ENCODE measurements around the gene PIH1D1. TPM values are rescaled to one million over a fixed set of nuclear protein-coding genes. Genes with fewer than 3 reads are reported as not detected.

The PIH1D1 gene
- total and polyA plus RNA-seq, 10 of the 15 experiments (the other 5 are each of a cell fraction or from before 2014, with no cell fraction given): 16.1 to 153 (median 106) TPM

GRCh38 chr19:49453757-49454240, 2.2 kb upstream of the PIH1D1 start:
- peaks cover 25% of the 10 kb centered on the region for H3K4me1 ChIP-seq (ENCODE audit: control insufficient read depth, insufficient read depth, low read length)
- intact Hi-C loops (cut with micrococcal nuclease; ENCODE audit: unreplicated experiment): loop anchor here (5.0 kb wide), 1 partner anchor 121 kb away; no protein-coding TSS in a partner anchor
- ChIA-PET CTCF (interaction anchor here (0.6 to 5.1 kb wide), 5 partner anchors 16 to 62 kb away, joined by 3 to 46 read pairs (median 5); partner anchors contain the start of gene FLT3LG), SMC1A (ENCODE audit: uncharacterized antibody, unreplicated experiment) (interaction anchor here (1.0 to 9.0 kb wide), 2 partner anchors 16 to 20 kb away, joined by 6 to 53 read pairs; partner anchors contain the start of gene FLT3LG), POLR2A (interaction anchor here (0.6 to 6.1 kb wide), 17 partner anchors 17 to 567 kb away, joined by 3 to 81 read pairs (median 5); partner anchors contain the start of genes FLT3LG, GYS1, RPS11 and RRAS), RAD21 (ENCODE audit: unreplicated experiment) (interaction anchor here (1.0 to 9.0 kb wide), 4 partner anchors 17 to 123 kb away, joined by 3 to 90 read pairs (median 4); partner anchors contain the start of gene CD37)
- in situ Hi-C loops (cut with MboI): no loop called here
- H2AFZ ChIP-seq (ENCODE audit: control insufficient read depth, low read depth, low read length): peak overlapping the region; percentile 37; the same call in 1 of the 2 replicates
- H4K20me1 ChIP-seq (ENCODE audit: control insufficient read depth, insufficient read depth): no peaks in the 10 kb centered on the region; the same call in 1 of the 2 replicates
- H3K9ac ChIP-seq (ENCODE audit: control insufficient read depth, insufficient read depth, low read length): peak overlapping the region; percentile 100
- no peak for FAIRE-seq
- peak overlapping the region; percentile 93 for H3K4me2 ChIP-seq (ENCODE audit: control insufficient read depth, insufficient read depth)
- peaks cover 2% of the 10 kb centered on the region in 2 experiments; a peak in 1 of 4 replicates for H3K36me3 ChIP-seq (ENCODE audit: control insufficient read depth in 2 of 2, insufficient read depth in 2 of 2, low read length in 1 of 2)
- H3K9me3 ChIP-seq (replicated peaks; ENCODE audit: control insufficient read depth, insufficient read depth, low read length): no peaks in the 10 kb centered on the region
- H3K27me3 ChIP-seq (replicated peaks in 1 of 2; ENCODE audit: control insufficient read depth in 2 of 2, insufficient read depth in 2 of 2, low read length in 1 of 2): no peaks in the 10 kb centered on the region
- peak; percentile 7 for ATAC-seq
- H3K79me2 ChIP-seq (ENCODE audit: control insufficient read depth, insufficient read depth, low read length): peaks cover 34% of the 10 kb centered on the region
- H3K4me3 ChIP-seq: peak overlapping the region; percentile 90
- TSS peak; percentile 94 for BruUV-seq (replicated peaks)
- peak overlapping the region; percentile 100 for H3K27ac ChIP-seq (ENCODE audit: control insufficient read depth, insufficient read depth)
- 12% methylated on average over 10 of the region's 10 CpGs for WGBS (ENCODE audit: insufficient coverage, insufficient replicate concordance, low lambda C conversion rate, missing lambda C conversion rate)
- no peak for DNase-seq (ENCODE audit: low read depth, low spot score)
- no peak for TF ChIP-seq HDGF (IDR thresholded peaks at IDR 0.05)
- no peak for TF ChIP-seq HDAC6 (IDR thresholded peaks at IDR 0.05; ENCODE audit: unreplicated experiment)
- TF ChIP-seq E4F1 (IDR thresholded peaks at IDR 0.05; ENCODE audit: borderline replicate concordance, partially characterized antibody): no peak
- no peak for TF ChIP-seq KDM1A (IDR thresholded peaks at IDR 0.05; ENCODE audit: borderline replicate concordance)
- 0 out of 2 replicates have a peak, but pooled peaks have one; percentile 7 for TF ChIP-seq ZNF207 (IDR thresholded peaks at IDR 0.05; ENCODE audit: borderline replicate concordance)
- TF ChIP-seq NR2F1 (conservative IDR thresholded peaks at IDR 0.05): no peak
- 0 out of 2 replicates have a peak, but pooled peaks have one; percentile 31 for TF ChIP-seq MTA2 (IDR thresholded peaks at IDR 0.05; ENCODE audit: low read depth)
- no peak; the same call in 1 of the 2 replicates for TF ChIP-seq RAD51 (IDR thresholded peaks at IDR 0.05)
- no peak for TF ChIP-seq MYB (IDR thresholded peaks at IDR 0.05; ENCODE audit: borderline replicate concordance, low read depth, low read length)
- TF ChIP-seq BCLAF1 (IDR thresholded peaks at IDR 0.05): no peak
- TF ChIP-seq SMARCA5 (IDR thresholded peaks at IDR 0.05): 0 out of 2 replicates have a peak, but pooled peaks have one; percentile 6
- TF ChIP-seq CHD4 (IDR thresholded peaks at IDR 0.05): no peak
- 0 out of 2 replicates have a peak, but pooled peaks have one; percentile 45 for TF ChIP-seq ATF2 (IDR thresholded peaks at IDR 0.05; ENCODE audit: low read length)
- TF ChIP-seq RFX5 (IDR thresholded peaks at IDR 0.05; ENCODE audit: low read depth, low read length): no peak
- TF ChIP-seq MLLT1 (IDR thresholded peaks at IDR 0.05): peak; percentile 90
- peak; percentile 60 for TF ChIP-seq GABPA (IDR thresholded peaks at IDR 0.05; ENCODE audit: low read depth)
